ENCODE measurements around the gene MAL.
"Not testable (repeated sequence)": the region's sequence is repeated elsewhere in the genome, so short reads cannot be mapped to it uniquely, and the experiment has no call there.

Gene MAL

DNA sequence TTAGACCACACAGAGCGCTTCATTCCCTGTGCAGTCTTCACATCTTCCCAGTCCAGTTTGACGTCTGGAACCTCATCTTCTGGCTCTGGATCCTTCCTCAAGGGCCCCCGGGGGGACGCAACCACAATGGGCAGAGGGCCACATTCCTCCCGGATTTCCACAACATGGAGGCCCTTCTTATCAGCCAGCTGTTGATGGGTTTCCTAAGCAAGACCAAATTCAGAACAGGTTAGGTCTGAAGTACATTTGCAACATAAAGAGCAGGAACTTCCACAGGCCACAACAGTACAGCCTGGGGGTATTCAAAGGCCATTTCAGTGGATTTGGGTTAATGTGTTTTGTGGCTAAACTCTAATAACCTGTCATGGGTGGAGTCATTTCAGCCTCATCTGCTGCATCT, 61.9 kb downstream of the MAL start:
- DNase-seq (ENCODE audit: low read depth in 1 of 2, low spot score in 1 of 2) = no peak

DNA sequence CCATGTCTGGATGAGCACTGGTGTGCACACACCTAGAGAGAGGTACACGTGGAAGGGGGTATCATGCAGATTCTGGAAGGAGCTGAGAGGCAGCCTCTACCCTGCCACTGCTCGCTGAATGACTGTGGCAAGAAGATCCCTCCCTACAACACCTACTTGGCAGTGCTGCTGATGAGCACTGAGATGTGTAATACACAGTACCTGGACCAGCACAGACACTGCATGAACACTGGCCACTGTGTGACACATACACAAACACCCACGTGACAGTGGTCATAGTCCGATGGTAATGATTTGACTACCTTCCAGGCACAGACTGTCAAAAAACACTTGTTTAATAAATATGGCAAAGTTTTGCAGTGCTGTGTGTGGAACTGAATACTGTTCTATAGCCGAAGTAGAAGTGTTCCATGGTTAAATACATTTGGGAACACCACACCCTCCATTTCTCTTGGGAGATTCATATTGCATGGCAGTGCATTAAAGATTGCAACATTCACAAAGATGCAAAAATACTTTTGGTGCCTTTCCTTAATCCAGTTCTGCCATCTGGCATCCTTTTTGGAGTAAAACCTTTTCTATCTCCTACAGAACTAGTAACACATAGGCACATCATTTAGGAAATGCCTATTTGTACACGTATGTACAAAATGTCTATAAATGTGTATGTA, 66.5 kb downstream of the MAL start:
- DNase-seq (ENCODE audit: low read depth in 1 of 2, low spot score in 1 of 2) = no peak

DNA sequence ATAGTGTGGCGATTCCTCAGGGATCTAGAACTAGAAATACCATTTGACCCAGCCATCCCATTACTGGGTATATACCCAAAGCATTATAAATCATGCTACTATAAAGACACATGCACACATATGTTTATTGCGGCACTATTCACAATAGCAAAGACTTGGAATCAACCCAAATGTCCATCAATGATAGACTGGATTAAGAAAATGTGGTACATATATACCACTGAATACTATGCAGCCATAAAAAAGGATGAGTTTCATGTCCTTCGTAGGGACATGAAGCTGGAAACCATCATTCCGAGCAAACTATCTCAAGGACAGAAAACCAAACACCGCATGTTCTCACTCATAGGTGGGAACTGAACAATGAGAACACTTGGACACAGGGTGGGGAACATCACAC, 72.8 kb downstream of the MAL start:
- not testable (repeated sequence) for DNase-seq (ENCODE audit: low read depth in 1 of 2, low spot score in 1 of 2)

DNA sequence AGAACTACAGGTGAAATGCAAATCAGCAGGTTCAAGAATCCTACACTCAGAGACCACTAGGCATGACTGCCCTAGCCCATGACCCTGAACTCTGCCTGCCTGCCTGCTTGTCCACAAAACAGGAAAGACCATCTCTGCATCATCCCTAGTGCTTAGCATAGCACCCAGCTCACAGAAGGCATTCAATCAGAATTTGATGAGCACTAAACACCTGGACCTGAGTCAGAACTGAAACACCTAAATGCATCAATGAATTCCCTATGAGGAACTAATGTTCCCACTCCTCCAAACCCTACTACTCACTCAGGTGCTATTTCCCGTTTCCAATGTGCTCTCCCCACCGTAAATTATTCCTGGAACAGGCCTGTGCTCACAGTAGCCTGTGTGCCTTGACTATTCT, 74.4 kb downstream of the MAL start:
- no peak for DNase-seq (ENCODE audit: low read depth in 1 of 2, low spot score in 1 of 2)
